Germinal center (tissue), 1 donor: ENCODE results near the gene UBAP2.
"Not testable (repeated sequence)": the region's sequence is repeated elsewhere in the genome, so short reads cannot be mapped to it uniquely, and the experiment has no call there.

ENCODE experiments used
- DNase-seq: peaks from one replicate; pipeline ENCODE4 v3.0.0; 2012; ENCODE audit warnings: mixed read lengths, low spot score

Gene UBAP2

GRCh38 chr9:34049630-34050384 is 1.1 kb upstream of the UBAP2 start:
- DNase-seq = no peak

- peak; percentile 56 for DNase-seq
Measured at GRCh38 chr9:34047864-34048726, 592 bp downstream of the UBAP2 start.

- no peak for DNase-seq
Measured at GRCh38 chr9:34046784-34047379, 1.8 kb downstream of the UBAP2 start.

- no peak for DNase-seq
Measured at GRCh38 chr9:34045903-34046302, 2.8 kb downstream of the UBAP2 start.

GRCh38 chr9:34042074-34042473 is 6.6 kb downstream of the UBAP2 start:
- DNase-seq = not testable (repeated sequence)

GRCh38 chr9:34038851-34039250 is 9.8 kb downstream of the UBAP2 start:
- not testable (repeated sequence) for DNase-seq

- no peak for DNase-seq
Measured at GRCh38 chr9:34037626-34038025, 11.1 kb downstream of the UBAP2 start.

GRCh38 chr9:34036625-34037024 is 12.1 kb downstream of the UBAP2 start:
- DNase-seq = no peak

GRCh38 chr9:34035656-34036055 is 13.0 kb downstream of the UBAP2 start:
- no peak for DNase-seq

GRCh38 chr9:34034698-34035065 is 14.0 kb downstream of the UBAP2 start:
- DNase-seq = no peak

GRCh38 chr9:34032631-34033030 is 16.1 kb downstream of the UBAP2 start:
- DNase-seq = no peak

GRCh38 chr9:34027845-34028574 is 20.7 kb downstream of the UBAP2 start:
- no peak for DNase-seq

GRCh38 chr9:34025811-34026210 is 22.9 kb downstream of the UBAP2 start:
- DNase-seq = no peak

GRCh38 chr9:34025062-34025461 is 23.6 kb downstream of the UBAP2 start:
- DNase-seq = no peak

- not testable (repeated sequence) for DNase-seq
Measured at GRCh38 chr9:34024476-34024875, 24.2 kb downstream of the UBAP2 start.

GRCh38 chr9:34016149-34016548 is 32.5 kb downstream of the UBAP2 start:
- no peak for DNase-seq

GRCh38 chr9:34010979-34011378 is 37.7 kb downstream of the UBAP2 start:
- DNase-seq = peak; percentile 25

GRCh38 chr9:34001951-34002350 is 46.7 kb downstream of the UBAP2 start:
- DNase-seq = no peak

GRCh38 chr9:34001298-34001697 is 47.4 kb downstream of the UBAP2 start:
- no peak for DNase-seq

GRCh38 chr9:33995449-33995848 is 53.2 kb downstream of the UBAP2 start:
- DNase-seq = no peak

GRCh38 chr9:33993104-33993503 is 55.6 kb downstream of the UBAP2 start:
- DNase-seq = no peak

- DNase-seq = no peak
Measured at GRCh38 chr9:33992632-33993031, 56.1 kb downstream of the UBAP2 start.
